ENCODE measurements around the gene SEMA6C.

The SEMA6C gene

GRCh38 chr1:151158751-151159251, 12.4 kb upstream of the SEMA6C start:
- no peaks in the 10 kb centered on the region for H3K9me2 ChIP-seq (replicated peaks; ENCODE audit: insufficient read depth, low read length)
- H3K9ac ChIP-seq (ENCODE audit: low read length) = no peak overlapping the region
- H3K9me3 ChIP-seq (ENCODE audit: insufficient read depth, low read length) = no peaks in the 10 kb centered on the region
- no peak for TF ChIP-seq CTCF (IDR thresholded peaks at IDR 0.05; ENCODE audit: insufficient read depth, low read length, poor library complexity, severe bottlenecking)
- no peak for TF ChIP-seq EZH2phosphoT487 (conservative IDR thresholded peaks at IDR 0.05; ENCODE audit: low read length)
- H3K79me2 ChIP-seq (ENCODE audit: insufficient read depth, low read length) = no peaks in the 10 kb centered on the region
- H3K4me3 ChIP-seq (ENCODE audit: insufficient read depth, low read length, poor library complexity, severe bottlenecking) = no peak overlapping the region
- H3K27ac ChIP-seq (ENCODE audit: low read depth, low read length) = no peak overlapping the region
- 0 out of 2 replicates have a peak, but pooled peaks cover 5% of the 10 kb centered on the region for H3F3A ChIP-seq (ENCODE audit: insufficient read depth)
- H3K4me2 ChIP-seq (ENCODE audit: low read depth, low read length, poor library complexity, severe bottlenecking) = no peak overlapping the region
- H4K20me1 ChIP-seq (ENCODE audit: low read depth, low read length) = no peaks in the 10 kb centered on the region
- H3K36me3 ChIP-seq (ENCODE audit: low read length) = no peaks in the 10 kb centered on the region
- H3K27me3 ChIP-seq (ENCODE audit: low read length) = no peaks in the 10 kb centered on the region
- no peak overlapping the region for H2AFZ ChIP-seq (ENCODE audit: low read depth, low read length, severe bottlenecking)

GRCh38 chr1:151158326-151158725, 11.9 kb upstream of the SEMA6C start:
- Histone ChIP-seq H4K20me1 (ENCODE audit: low read depth, low read length) (no peaks in the 10 kb centered on the region), H3K79me2 (ENCODE audit: insufficient read depth, low read length) (no peaks in the 10 kb centered on the region), H3K4me3 (ENCODE audit: insufficient read depth, low read length, poor library complexity, severe bottlenecking) (no peak overlapping the region), H3K27me3 (ENCODE audit: low read length) (no peaks in the 10 kb centered on the region), H3K27ac (ENCODE audit: low read depth, low read length) (no peak overlapping the region), H3F3A (ENCODE audit: insufficient read depth) (0 out of 2 replicates have a peak, but pooled peaks cover 5% of the 10 kb centered on the region), H2AFZ (ENCODE audit: low read depth, low read length, severe bottlenecking) (no peak overlapping the region), H3K36me3 (ENCODE audit: low read length) (no peaks in the 10 kb centered on the region), H3K4me2 (ENCODE audit: low read depth, low read length, poor library complexity, severe bottlenecking) (no peak overlapping the region), H3K9me3 (ENCODE audit: insufficient read depth, low read length) (no peaks in the 10 kb centered on the region), H3K9me2 (replicated peaks; ENCODE audit: insufficient read depth, low read length) (no peaks in the 10 kb centered on the region), H3K9ac (ENCODE audit: low read length) (no peak overlapping the region)
- TF ChIP-seq CTCF (IDR thresholded peaks at IDR 0.05; ENCODE audit: insufficient read depth, low read length, poor library complexity, severe bottlenecking) (no peak), EZH2phosphoT487 (conservative IDR thresholded peaks at IDR 0.05; ENCODE audit: low read length) (no peak)

DNA sequence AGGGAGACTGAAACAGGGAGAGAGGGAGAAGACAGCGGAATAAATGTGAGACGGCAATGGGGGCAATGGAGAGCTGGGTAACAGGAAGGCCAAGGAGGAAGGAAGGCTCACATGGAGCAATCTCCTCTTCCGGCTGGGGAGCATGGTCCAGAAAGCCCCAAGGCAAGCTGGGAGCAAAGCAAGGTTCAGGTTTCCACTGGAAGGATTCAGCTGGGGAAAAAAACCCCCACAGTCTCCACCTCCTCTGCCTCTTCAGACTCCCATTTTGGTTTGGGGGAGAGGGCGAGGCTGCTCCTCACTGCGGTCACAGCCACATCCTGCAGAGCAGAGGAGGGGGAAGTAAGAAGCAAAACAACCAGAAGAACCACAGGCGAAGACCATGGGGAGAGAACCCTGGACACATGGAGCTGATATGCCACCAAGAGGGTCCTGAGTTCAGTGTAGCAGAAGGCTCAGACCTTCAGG, 10.7 kb upstream of the SEMA6C start:
- Histone ChIP-seq H3F3A (ENCODE audit: insufficient read depth) (0 out of 2 replicates have a peak, but pooled peaks cover 5% of the 10 kb centered on the region), H3K4me2 (ENCODE audit: low read depth, low read length, poor library complexity, severe bottlenecking) (peak overlapping the region; percentile 45), H3K9me3 (ENCODE audit: insufficient read depth, low read length) (no peaks in the 10 kb centered on the region), H3K27ac (ENCODE audit: low read depth, low read length) (no peak overlapping the region), H4K20me1 (ENCODE audit: low read depth, low read length) (no peaks in the 10 kb centered on the region), H3K9me2 (replicated peaks; ENCODE audit: insufficient read depth, low read length) (no peaks in the 10 kb centered on the region), H3K27me3 (ENCODE audit: low read length) (no peaks in the 10 kb centered on the region), H3K9ac (ENCODE audit: low read length) (peak overlapping the region; percentile 19; the same call in 1 of the 2 replicates), H2AFZ (ENCODE audit: low read depth, low read length, severe bottlenecking) (no peak overlapping the region), H3K36me3 (ENCODE audit: low read length) (no peaks in the 10 kb centered on the region), H3K79me2 (ENCODE audit: insufficient read depth, low read length) (no peaks in the 10 kb centered on the region), H3K4me3 (ENCODE audit: insufficient read depth, low read length, poor library complexity, severe bottlenecking) (no peak overlapping the region)
- no peak for TF ChIP-seq EZH2phosphoT487 (conservative IDR thresholded peaks at IDR 0.05; ENCODE audit: low read length)
- TF ChIP-seq CTCF (IDR thresholded peaks at IDR 0.05; ENCODE audit: insufficient read depth, low read length, poor library complexity, severe bottlenecking) = no peak

Measured in SU-DHL-6 (cell line).